Uterus (tissue), 2 donors: Measurements from ENCODE around the gene MAPK8IP3.

Source experiments
- POLR2A ChIP-seq, 2 donors: fragments of 450-650 bp; IDR thresholded peaks; one replicate each; pipeline ENCODE4 v1.6.1; 2016; ENCODE audit warnings: antibody characterized with exemption in 2 of 2, mild to moderate bottlenecking in 1 of 2, moderate library complexity in 1 of 2
- TF ChIP-seq, protein P1 (sequence below), 4 experiments: fragments of 200-600 bp in 2 of 4; fragments of 450-650 bp in 2 of 4; sonication (generic) in 2 of 4; IDR thresholded peaks; one replicate each; pipeline ENCODE4 v1.5.1; 2016 to 2019; ENCODE audit warnings: antibody characterized with exemption in 4 of 4, mild to moderate bottlenecking in 2 of 4, moderate library complexity in 1 of 4

- TF ChIP-seq POLR2A (IDR thresholded peaks at IDR 0.05): peak; percentile 47 to 62
- TF ChIP-seq, protein P1, sequence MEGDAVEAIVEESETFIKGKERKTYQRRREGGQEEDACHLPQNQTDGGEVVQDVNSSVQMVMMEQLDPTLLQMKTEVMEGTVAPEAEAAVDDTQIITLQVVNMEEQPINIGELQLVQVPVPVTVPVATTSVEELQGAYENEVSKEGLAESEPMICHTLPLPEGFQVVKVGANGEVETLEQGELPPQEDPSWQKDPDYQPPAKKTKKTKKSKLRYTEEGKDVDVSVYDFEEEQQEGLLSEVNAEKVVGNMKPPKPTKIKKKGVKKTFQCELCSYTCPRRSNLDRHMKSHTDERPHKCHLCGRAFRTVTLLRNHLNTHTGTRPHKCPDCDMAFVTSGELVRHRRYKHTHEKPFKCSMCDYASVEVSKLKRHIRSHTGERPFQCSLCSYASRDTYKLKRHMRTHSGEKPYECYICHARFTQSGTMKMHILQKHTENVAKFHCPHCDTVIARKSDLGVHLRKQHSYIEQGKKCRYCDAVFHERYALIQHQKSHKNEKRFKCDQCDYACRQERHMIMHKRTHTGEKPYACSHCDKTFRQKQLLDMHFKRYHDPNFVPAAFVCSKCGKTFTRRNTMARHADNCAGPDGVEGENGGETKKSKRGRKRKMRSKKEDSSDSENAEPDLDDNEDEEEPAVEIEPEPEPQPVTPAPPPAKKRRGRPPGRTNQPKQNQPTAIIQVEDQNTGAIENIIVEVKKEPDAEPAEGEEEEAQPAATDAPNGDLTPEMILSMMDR (IDR thresholded peaks at IDR 0.05): peak; percentile 36 to 66 (median 58)
Measured at GRCh38 chr16:1772908-1773702, 67.1 kb downstream of the MAPK8IP3 start, which contains the start of gene MRPS34.
